H1 (cell line): ENCODE measurements around the gene THUMPD3.

Experiments
- CEBPB ChIP-seq: IDR thresholded peaks from 2 replicates; pipeline ENCODE4 v1.6.1; 2012; ENCODE audit warnings: low read depth, low read length
- EGR1 ChIP-seq: IDR thresholded peaks from 2 replicates; pipeline ENCODE4 v1.6.1; 2011; ENCODE audit warnings: low read depth, low read length, borderline replicate concordance
- EP300 ChIP-seq, 2 experiments: IDR thresholded peaks; 1 replicate in 1 of 2; 2 replicates in 1 of 2; pipeline ENCODE4 v1.6.1; 2011 to 2012; ENCODE audit warnings: low read depth in 2 of 2, low read length in 2 of 2, mild to moderate bottlenecking in 2 of 2, borderline replicate concordance in 1 of 2, inconsistent platforms in 1 of 2, moderate library complexity in 1 of 2
- GABPA ChIP-seq: IDR thresholded peaks from 2 replicates; pipeline ENCODE4 v1.6.1; 2011; ENCODE audit warnings: mild to moderate bottlenecking, low read length, moderate library complexity, borderline replicate concordance; ENCODE audit not compliant: insufficient read depth
- POLR2AphosphoS5 ChIP-seq: IDR thresholded peaks from 2 replicates; pipeline ENCODE4 v1.6.1; 2011; ENCODE audit warnings: low read depth, low read length
- RXRA ChIP-seq: IDR thresholded peaks from 2 replicates; pipeline ENCODE4 v1.6.1; 2011; ENCODE audit warnings: low read depth, mild to moderate bottlenecking, low read length, moderate library complexity; ENCODE audit not compliant: insufficient read depth
- TF ChIP-seq, protein P1 (sequence below), 3 experiments: IDR thresholded peaks; 1 replicate in 2 of 3; 2 replicates in 1 of 3; pipeline versions ENCODE4 v1.5.1 to v1.6.1; 2011; ENCODE audit warnings: low read length in 3 of 3, mild to moderate bottlenecking in 3 of 3, inconsistent platforms in 2 of 3, low read depth in 1 of 3, moderate library complexity in 1 of 3; ENCODE audit not compliant: insufficient read depth in 1 of 3; ENCODE audit errors: control extremely low read depth in 1 of 3

DNA sequence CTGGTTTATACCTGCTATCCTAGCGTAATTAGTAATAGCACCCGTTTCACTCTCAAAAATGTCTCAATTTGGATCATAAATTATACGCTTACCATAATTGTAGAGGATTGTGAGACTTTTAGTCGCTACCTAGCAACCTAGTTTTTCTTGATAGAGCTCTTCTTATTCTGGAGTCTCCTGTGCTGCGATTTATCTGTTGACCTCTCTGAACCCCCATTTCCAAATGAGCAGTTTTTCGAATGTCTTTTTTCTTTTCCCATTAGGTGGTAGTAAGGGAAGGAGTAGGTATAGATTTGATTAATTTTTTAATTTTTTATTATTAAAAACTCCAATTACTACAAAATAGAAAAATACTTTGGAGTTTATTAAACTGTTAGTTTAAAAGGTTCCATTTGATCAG lies 45.2 kb downstream of the THUMPD3 start:
- TF ChIP-seq, protein P1, sequence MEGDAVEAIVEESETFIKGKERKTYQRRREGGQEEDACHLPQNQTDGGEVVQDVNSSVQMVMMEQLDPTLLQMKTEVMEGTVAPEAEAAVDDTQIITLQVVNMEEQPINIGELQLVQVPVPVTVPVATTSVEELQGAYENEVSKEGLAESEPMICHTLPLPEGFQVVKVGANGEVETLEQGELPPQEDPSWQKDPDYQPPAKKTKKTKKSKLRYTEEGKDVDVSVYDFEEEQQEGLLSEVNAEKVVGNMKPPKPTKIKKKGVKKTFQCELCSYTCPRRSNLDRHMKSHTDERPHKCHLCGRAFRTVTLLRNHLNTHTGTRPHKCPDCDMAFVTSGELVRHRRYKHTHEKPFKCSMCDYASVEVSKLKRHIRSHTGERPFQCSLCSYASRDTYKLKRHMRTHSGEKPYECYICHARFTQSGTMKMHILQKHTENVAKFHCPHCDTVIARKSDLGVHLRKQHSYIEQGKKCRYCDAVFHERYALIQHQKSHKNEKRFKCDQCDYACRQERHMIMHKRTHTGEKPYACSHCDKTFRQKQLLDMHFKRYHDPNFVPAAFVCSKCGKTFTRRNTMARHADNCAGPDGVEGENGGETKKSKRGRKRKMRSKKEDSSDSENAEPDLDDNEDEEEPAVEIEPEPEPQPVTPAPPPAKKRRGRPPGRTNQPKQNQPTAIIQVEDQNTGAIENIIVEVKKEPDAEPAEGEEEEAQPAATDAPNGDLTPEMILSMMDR (IDR thresholded peaks at IDR 0.05; ENCODE audit: control extremely low read depth in 1 of 3, insufficient read depth in 1 of 3, low read depth in 1 of 3, low read length in 3 of 3) = no peak
- no peak for TF ChIP-seq EP300 (IDR thresholded peaks at IDR 0.05; ENCODE audit: borderline replicate concordance in 1 of 2, low read depth in 2 of 2, low read length in 2 of 2)
- TF ChIP-seq GABPA = no peak
- TF ChIP-seq CEBPB = no peak
- TF ChIP-seq RXRA = no peak
- no peak for TF ChIP-seq EGR1
- no peak for TF ChIP-seq POLR2AphosphoS5
